HepG2 (cell line): ENCODE results near the gene GRM5. TPM values are rescaled to one million over a fixed set of nuclear protein-coding genes. Genes with fewer than 3 reads are reported as not detected.

ENCODE experiments used
- ATAC-seq: fragments of 200-7000 bp; cut with Tn5 transposase; 3 replicates; pipeline ENCODE4 v1.9.1; 2020; ENCODE audit warnings: mild to moderate bottlenecking, moderate library complexity
- BruUV-seq: library from RNA; stranded (reverse); fragments of 400-500 nt; replicated peaks from 2 replicates; lab custom pipeline; 2021; lab: Mats Ljungman, UMichigan
- CTCF ChIA-PET: fragments of 300-600 bp; formaldehyde crosslinking; extraction: SDS; loops from one replicate; lab custom pipeline; 2021; ENCODE audit warnings: low total read pairs, inconsistent platforms, low intra/inter-chr PET ratio; lab: Yijun Ruan, JAX
- POLR2A ChIA-PET: fragments of 350-600 bp; sonication (Branson Sonifier 250); formaldehyde crosslinking; loops from one replicate; lab custom pipeline; 2020; ENCODE audit warnings: antibody characterized with exemption, inconsistent platforms; lab: Yijun Ruan, JAX
- DNase-seq: peaks from one replicate; pipeline ENCODE4 v3.0.0-alpha.2; 2015; ENCODE audit warnings: low spot score
- FAIRE-seq: peaks from 3 replicates; lab custom pipeline; 2011; peaks lifted over from hg19 to GRCh38; lab: Jason Lieb, UNC
- H2AFZ ChIP-seq: one replicate; pipeline ENCODE4 v1.6.1; 2011; ENCODE audit warnings: low read length, inconsistent platforms
- H3K27ac ChIP-seq: fragments of 300-600 bp; 3 replicates; pipeline ENCODE4 v1.8.0; 2011; ENCODE audit warnings: mixed run types, mild to moderate bottlenecking, mixed read lengths, low read length, inconsistent platforms; ENCODE audit not compliant: insufficient read depth; ENCODE audit errors: extremely low read length
- H3K27me3 ChIP-seq, 2 experiments: fragments of 200-600 bp in 1 of 2; 2 replicates in 1 of 2; 3 replicates in 1 of 2; pipeline versions ENCODE4 v1.6.0 to v1.8.0; 2011; ENCODE audit warnings: low read length in 2 of 2, mild to moderate bottlenecking in 2 of 2, moderate library complexity in 2 of 2, inconsistent platforms in 1 of 2; ENCODE audit not compliant: insufficient read depth in 2 of 2, control insufficient read depth in 1 of 2
- H3K36me3 ChIP-seq, 2 experiments: fragments of 200-600 bp in 1 of 2; replicated peaks in 1 of 2; 2 replicates in 1 of 2; 3 replicates in 1 of 2; pipeline versions ENCODE4 v1.5.1 to v1.8.0; 2011; ENCODE audit warnings: low read length in 2 of 2, inconsistent platforms in 1 of 2; ENCODE audit not compliant: insufficient read depth in 2 of 2, control insufficient read depth in 1 of 2
- H3K4me1 ChIP-seq: 2 replicates; pipeline ENCODE4 v1.5.1; 2012; ENCODE audit warnings: low read length, inconsistent platforms; ENCODE audit not compliant: insufficient read depth
- H3K4me2 ChIP-seq: 2 replicates; pipeline ENCODE4 v1.6.0; 2011; ENCODE audit warnings: low read depth, low read length, inconsistent platforms
- H3K4me3 ChIP-seq, 3 experiments: fragments of 200-600 bp in 1 of 3; sonication (generic), shearing (Covaris generic) in 1 of 3; replicated peaks in 1 of 3; 2 replicates each; pipeline ENCODE4 v1.5.1; 2011 to 2016; ENCODE audit warnings: low read length in 3 of 3, inconsistent platforms in 2 of 3, low read depth in 2 of 3, mild to moderate bottlenecking in 2 of 3, control low read depth in 1 of 3, mixed read lengths in 1 of 3; ENCODE audit not compliant: insufficient read depth in 1 of 3
- H3K79me2 ChIP-seq: one replicate; pipeline ENCODE4 v1.6.1; 2011; ENCODE audit warnings: low read length, inconsistent platforms; ENCODE audit not compliant: insufficient read depth
- H3K9ac ChIP-seq: 2 replicates; pipeline ENCODE4 v1.6.0; 2011; ENCODE audit warnings: mild to moderate bottlenecking, low read depth, low read length, inconsistent platforms; ENCODE audit not compliant: insufficient read depth
- H3K9me3 ChIP-seq: 2 replicates; pipeline ENCODE4 v1.5.1; 2012; ENCODE audit warnings: mild to moderate bottlenecking, low read length
- H4K20me1 ChIP-seq: 2 replicates; pipeline ENCODE4 v1.6.0; 2011; ENCODE audit warnings: inconsistent platforms, mild to moderate bottlenecking, low read length, moderate library complexity; ENCODE audit not compliant: insufficient read depth
- DBP ChIP-seq: sonication (generic); formaldehyde crosslinking; IDR thresholded peaks from 2 replicates; pipeline ENCODE4 v1.4.0; 2020; ENCODE audit warnings: missing genetic modification reagents; ENCODE audit errors: not compliant biosample characterization
- MAFK ChIP-seq, 2 experiments: IDR thresholded peaks in 1 of 2; conservative IDR thresholded peaks in 1 of 2; 2 replicates each; pipeline ENCODE4 v1.6.1; 2011; ENCODE audit warnings: improper control_type of control experiment in 2 of 2, low read length in 2 of 2
- ZNF143 ChIP-seq: sonication (generic); formaldehyde crosslinking; IDR thresholded peaks from 2 replicates; pipeline ENCODE4 v1.4.0; 2020; ENCODE audit warnings: missing genetic modification reagents
- WGBS: methylation state at CpG from one replicate; pipeline ENCODE4 v1.1.6; 2017; ENCODE audit warnings: low lambda C conversion rate; 5-methylcytosine and 5-hydroxymethylcytosine counted together
- in situ Hi-C: cut with HindIII; loops from 2 replicates; pipeline ENCODE4 v1.10.0; 2017; ENCODE audit warnings: low pct_unique_long_range_greater_than_20kb; ENCODE audit not compliant: extremely low pct_ligation_motif_present
- intact Hi-C: fragments of 100-400 bp; cut with micrococcal nuclease; formaldehyde crosslinking; loops from one replicate; pipeline ENCODE4 v1.10.0; 2022; ENCODE audit not compliant: unreplicated experiment
- polyA plus RNA-seq, 8 experiments: library from polyadenylated mRNA; depleted of rRNA in 3 of 8; stranded (reverse) in 7 of 8; unstranded in 1 of 8; fragments of >200 nt; fragmentation: Illumina TruSeq in 4 of 8; extraction: Trizol in 4 of 8; gene quantifications; 2 replicates each; pipeline versions ENCODE4 v1.2.1 to v1.2.3, GENCODE V29; 2011 to 2016; ENCODE audit warnings: low read depth in 4 of 8, missing spikeins in 1 of 8, mixed read lengths in 1 of 8; ENCODE audit not compliant: insufficient read depth in 1 of 8
- small RNA-seq, 3 experiments: library from RNA; depleted of rRNA; stranded (forward); fragments of <200 nt; gene quantifications; one replicate each; pipeline ENCODE3, GENCODE V24; 2012; ENCODE audit warnings: low read depth in 2 of 3, low replicate concordance in 1 of 3; ENCODE audit not compliant: insufficient read length in 3 of 3, insufficient read depth in 2 of 3
- total RNA-seq, 5 experiments: library from RNA; depleted of rRNA; stranded (reverse); fragments of >200 nt; fragmentation: Illumina TruSeq; extraction: Trizol; gene quantifications; 2 replicates each; pipeline ENCODE4 v1.2.3, GENCODE V29; 2016; ENCODE audit warnings: low read depth in 1 of 5

GRM5 gene
- total and polyA plus RNA-seq, 2 of the 13 experiments (the other 11 are each of a cell fraction or from before 2014, with no cell fraction given), result not detected

GRCh38 chr11:88454881-88455280 is 610.9 kb downstream of the GRM5 start:
- 0% methylated on average over 3 of the region's 3 CpGs for WGBS
- no peak overlapping the region for H3K9ac ChIP-seq
- H3K4me3 ChIP-seq, result no peak overlapping the region
- H3K36me3 ChIP-seq, result no peaks in the 10 kb centered on the region
- in situ Hi-C loops (no loop called here), intact Hi-C loops (no loop called here)
- CTCF ChIA-PET, result no interaction called here
- H3K27ac ChIP-seq, result no peak overlapping the region
- no peaks in the 10 kb centered on the region for H3K27me3 ChIP-seq
- no peaks in the 10 kb centered on the region for H3K79me2 ChIP-seq
- no peak for ATAC-seq
- FAIRE-seq, result no peak
- no peak overlapping the region for H3K4me2 ChIP-seq
- BruUV-seq, result no TSS peak
- no peak for DNase-seq
- no peak overlapping the region for H2AFZ ChIP-seq
- H3K9me3 ChIP-seq, result no peaks in the 10 kb centered on the region
- POLR2A ChIA-PET, result no interaction called here
- TF ChIP-seq DBP (CRISPR knock-in tag), result no peak
- TF ChIP-seq MAFK (conservative IDR thresholded peaks at IDR 0.05 in 1 of 2, IDR thresholded peaks at IDR 0.05 in 1 of 2; ENCODE audit: low read length in 2 of 2), result peak in 1 of 2 experiments; percentile 19; a peak in 1 of 4 replicates
- TF ChIP-seq ZNF143, result no peak
- H4K20me1 ChIP-seq, result no peaks in the 10 kb centered on the region
- H3K4me1 ChIP-seq, result no peaks in the 10 kb centered on the region

Small RNA genes within 50 kb of the gene (small RNA-seq; reads per million reads assigned to genes)
- gene RNU6-16P, result 0 to 2.9 (median 0) reads per million in 3 experiments

Other genes starting within 250 kb of the GRM5 start
- not detected in 2 replicates for gene TYR, start 111.9 kb upstream of the GRM5 start, total RNA-seq (2016; rRNA removed; fragmentation: Illumina TruSeq; extraction: Trizol)
- gene TYR, start 111.9 kb upstream of the GRM5 start, polyA plus RNA-seq (2011; rRNA removed), result not detected in 2 replicates